GM23338 (cell line): ENCODE data around the gene TXNL1. TPM values are rescaled to one million over a fixed set of nuclear protein-coding genes. Genes with fewer than 3 reads are reported as not detected.

Experiments
- ATAC-seq: fragments of 200-7000 bp; cut with Tn5 transposase; 3 replicates; pipeline ENCODE4 v1.9.1; 2020
- DNase-seq: peaks from one replicate; pipeline ENCODE4 v3.0.0-alpha.2; 2015; ENCODE audit warnings: low spot score
- H2AFZ ChIP-seq: fragments of 200-600 bp; sonication (generic); 2 replicates; pipeline ENCODE4 v1.8.0; 2016; ENCODE audit warnings: antibody characterized with exemption, mild to moderate bottlenecking, moderate library complexity
- H3F3A ChIP-seq: fragments of 200-600 bp; sonication (generic); replicated peaks from 2 replicates; pipeline ENCODE4 v1.8.0; 2017; ENCODE audit warnings: antibody characterized with exemption, mixed run types, low read depth
- H3K27ac ChIP-seq: fragments of 200-600 bp; sonication (generic); 2 replicates; pipeline ENCODE4 v1.6.1; 2016; ENCODE audit warnings: low read depth
- H3K27me3 ChIP-seq: fragments of 200-600 bp; sonication (generic); 2 replicates; pipeline ENCODE4 v1.8.0; 2016; ENCODE audit warnings: mild to moderate bottlenecking, mixed run types, moderate library complexity; ENCODE audit not compliant: insufficient read depth
- H3K36me3 ChIP-seq: fragments of 200-600 bp; sonication (generic); 2 replicates; pipeline ENCODE4 v1.8.0; 2016; ENCODE audit warnings: mild to moderate bottlenecking; ENCODE audit not compliant: insufficient read depth
- H3K4me1 ChIP-seq: fragments of 200-600 bp; sonication (generic); 2 replicates; pipeline ENCODE4 v1.8.0; 2016; ENCODE audit warnings: mild to moderate bottlenecking, moderate library complexity; ENCODE audit not compliant: insufficient read depth
- H3K4me2 ChIP-seq: fragments of 200-600 bp; sonication (generic); 2 replicates; pipeline ENCODE4 v1.7.1; 2017; ENCODE audit warnings: mixed run types
- H3K4me3 ChIP-seq: fragments of 200-600 bp; sonication (generic); 2 replicates; pipeline ENCODE4 v1.6.1; 2016; ENCODE audit warnings: mixed run types
- H3K79me2 ChIP-seq: fragments of 200-600 bp; sonication (generic); replicated peaks from 2 replicates; pipeline ENCODE4 v1.8.0; 2017; ENCODE audit warnings: mild to moderate bottlenecking; ENCODE audit not compliant: insufficient read depth
- H3K9me2 ChIP-seq: fragments of 200-600 bp; sonication (generic); 2 replicates; pipeline ENCODE4 v1.8.0; 2017; ENCODE audit not compliant: insufficient read depth
- H4K20me1 ChIP-seq: fragments of 200-600 bp; sonication (generic); replicated peaks from 2 replicates; pipeline ENCODE4 v1.8.0; 2017; ENCODE audit warnings: mild to moderate bottlenecking; ENCODE audit not compliant: insufficient read depth
- H3K27ac Mint-ChIP-seq: 2 replicates; pipeline ENCODE4 v1.8.0; 2020; ENCODE audit warnings: inconsistent platforms, mild to moderate bottlenecking, moderate library complexity, mixed read lengths
- H3K27me3 Mint-ChIP-seq: 3 replicates; pipeline ENCODE4 v1.8.0; 2022; ENCODE audit warnings: low read depth, mild to moderate bottlenecking, moderate library complexity, mixed read lengths, inconsistent platforms; ENCODE audit not compliant: insufficient read depth, poor library complexity
- H3K36me3 Mint-ChIP-seq: 3 replicates; pipeline ENCODE4 v1.8.0; 2021; ENCODE audit warnings: low read depth, mild to moderate bottlenecking, inconsistent platforms, moderate library complexity, mixed read lengths
- H3K4me1 Mint-ChIP-seq: 3 replicates; pipeline ENCODE4 v1.8.0; 2020; ENCODE audit warnings: mild to moderate bottlenecking, inconsistent platforms, mixed read lengths
- H3K4me3 Mint-ChIP-seq: 3 replicates; pipeline ENCODE4 v1.8.0; 2021; ENCODE audit warnings: moderate library complexity, mild to moderate bottlenecking, inconsistent platforms, mixed read lengths
- H3K9me3 Mint-ChIP-seq: 3 replicates; pipeline ENCODE4 v1.8.0; 2020; ENCODE audit warnings: moderate library complexity, mild to moderate bottlenecking, inconsistent platforms, mixed read lengths
- CREB1 ChIP-seq: fragments of 250-450 bp; sonication (Bioruptor Pico); IDR thresholded peaks from 2 replicates; pipeline ENCODE4 v1.5.0; 2020; ENCODE audit warnings: low read depth, mild to moderate bottlenecking, moderate library complexity
- ETS1 ChIP-seq: IDR thresholded peaks from 2 replicates; pipeline ENCODE4 v1.6.1; 2016; ENCODE audit warnings: antibody characterized with exemption
- EZH2 ChIP-seq: fragments of 200-600 bp; sonication (generic); IDR thresholded peaks from one replicate; pipeline ENCODE4 v1.8.0; 2017; ENCODE audit warnings: antibody characterized with exemption, mild to moderate bottlenecking, low read depth; ENCODE audit not compliant: unreplicated experiment
- JUNB ChIP-seq: IDR thresholded peaks from one replicate; pipeline ENCODE4 v1.6.1; 2016; ENCODE audit warnings: antibody characterized with exemption; ENCODE audit not compliant: unreplicated experiment
- NANOG ChIP-seq: IDR thresholded peaks from 2 replicates; pipeline ENCODE4 v1.6.1; 2016; ENCODE audit warnings: antibody characterized with exemption, borderline replicate concordance
- POLR2AphosphoS5 ChIP-seq: IDR thresholded peaks from 2 replicates; pipeline ENCODE4 v1.6.1; 2016; ENCODE audit warnings: antibody characterized with exemption, low read depth
- REST ChIP-seq: IDR thresholded peaks from one replicate; pipeline ENCODE4 v1.6.1; 2018; ENCODE audit warnings: antibody characterized with exemption; ENCODE audit not compliant: unreplicated experiment
- STAT1 ChIP-seq: IDR thresholded peaks from one replicate; pipeline ENCODE4 v1.6.1; 2016; ENCODE audit warnings: antibody characterized with exemption; ENCODE audit not compliant: unreplicated experiment
- ZNF331 ChIP-seq: fragments of 250-450 bp; sonication (Bioruptor Pico); IDR thresholded peaks from 2 replicates; pipeline ENCODE4 v1.5.0; 2020; ENCODE audit warnings: low read depth, mild to moderate bottlenecking, moderate library complexity
- polyA plus RNA-seq: library from polyadenylated mRNA; unstranded; fragments of >200 nt; fragmentation: Nextera tagmentation; extraction: Ambion mirVana; gene quantifications from 2 replicates; pipeline ENCODE4 v1.2.1, GENCODE V29; 2016
- total RNA-seq: library from RNA; depleted of rRNA; stranded (reverse); fragments of >200 nt; shearing (Covaris generic); gene quantifications from 2 replicates; pipeline ENCODE4 v1.2.3, GENCODE V29; 2014

TXNL1 gene
- total and polyA plus RNA-seq, 2 experiments from 2014 or later, result 73.6 to 135 TPM

DNA sequence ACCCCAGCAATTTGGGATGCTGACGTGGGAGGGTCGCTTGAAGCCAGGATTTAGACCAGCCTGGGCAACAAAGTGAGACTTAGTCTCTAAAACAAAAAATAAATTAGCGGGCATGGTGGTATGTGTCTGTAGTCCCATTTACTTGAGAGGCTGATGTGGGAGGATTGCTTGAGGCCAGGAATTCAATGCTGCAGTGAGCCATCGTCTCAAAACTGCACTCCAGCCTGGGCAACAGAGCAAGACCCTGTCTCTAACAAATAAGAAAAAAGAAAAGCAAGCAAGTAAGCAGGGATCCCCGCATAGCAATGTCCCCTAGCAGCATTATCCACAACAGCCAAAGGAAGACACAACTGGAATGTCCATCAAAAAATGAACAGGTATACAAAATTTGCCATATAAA lies 3.4 kb downstream of the TXNL1 start (continued):
- no peak for TF ChIP-seq REST
- no peak for TF ChIP-seq EZH2
- TF ChIP-seq JUNB, result no peak
- TF ChIP-seq ETS1, result no peak
- TF ChIP-seq STAT1, result no peak
- TF ChIP-seq ZNF331 (CRISPR knock-in tag), result no peak
- no peak for TF ChIP-seq POLR2AphosphoS5
- TF ChIP-seq CREB1 (CRISPR knock-in tag), result no peak
- TF ChIP-seq NANOG, result no peak

GRCh38 chr18:56632070-56633022 lies 6.0 kb downstream of the TXNL1 start:
- TF ChIP-seq CREB1 (CRISPR knock-in tag) (no peak), ETS1 (no peak), REST (no peak), ZNF331 (CRISPR knock-in tag) (no peak), POLR2AphosphoS5 (no peak), JUNB (no peak)
- H3K4me1 ChIP-seq, result peaks cover 12% of the 10 kb centered on the region; the same call in 1 of the 2 replicates
- H3K36me3 Mint-ChIP-seq, result peaks cover 24% of the 10 kb centered on the region
- peaks cover 100% of the 10 kb centered on the region for H3K79me2 ChIP-seq
- peaks cover 9% of the 10 kb centered on the region for H3K4me1 Mint-ChIP-seq
- no peak overlapping the region for H3K4me3 ChIP-seq
- DNase-seq (no peak), ATAC-seq (no peak)
- no peak overlapping the region for H3K27ac ChIP-seq
- no peak overlapping the region for H3K4me3 Mint-ChIP-seq
- H3K9me3 Mint-ChIP-seq, result no peaks in the 10 kb centered on the region
- no peaks in the 10 kb centered on the region for H3K9me2 ChIP-seq
- no peaks in the 10 kb centered on the region for H3K27me3 ChIP-seq
- no peak overlapping the region for H3K27ac Mint-ChIP-seq
- H3F3A ChIP-seq, result no peaks in the 10 kb centered on the region
- no peaks in the 10 kb centered on the region for H3K27me3 Mint-ChIP-seq
- no peaks in the 10 kb centered on the region for H3K36me3 ChIP-seq
- H3K4me2 ChIP-seq, result no peak overlapping the region
- H2AFZ ChIP-seq, result no peak overlapping the region
- H4K20me1 ChIP-seq, result peaks cover 60% of the 10 kb centered on the region
